Neural progenitor cell (in vitro differentiated cells): ENCODE results near the gene TBC1D17.

Source experiments
- CTCF ChIP-seq: fragments of 200-600 bp; sonication (generic); IDR thresholded peaks from 2 replicates; pipeline ENCODE4 v1.5.1; 2017; ENCODE audit warnings: antibody characterized with exemption, mild to moderate bottlenecking
- EZH2 ChIP-seq: fragments of 200-600 bp; sonication (generic); IDR thresholded peaks from 2 replicates; pipeline ENCODE4 v1.6.1; 2017; ENCODE audit warnings: antibody characterized with exemption, mild to moderate bottlenecking, moderate library complexity
- EZH2phosphoT487 ChIP-seq: fragments of 200-600 bp; sonication (generic); IDR thresholded peaks from 2 replicates; pipeline ENCODE4 v1.6.1; 2017; ENCODE audit warnings: antibody characterized with exemption

GRCh38 chr19:49918089-49918488 is 40.6 kb downstream of the TBC1D17 start:
- TF ChIP-seq CTCF = no peak
- TF ChIP-seq EZH2 = no peak
- no peak for TF ChIP-seq EZH2phosphoT487
